ENCODE results near the gene MCTS1.

DNA sequence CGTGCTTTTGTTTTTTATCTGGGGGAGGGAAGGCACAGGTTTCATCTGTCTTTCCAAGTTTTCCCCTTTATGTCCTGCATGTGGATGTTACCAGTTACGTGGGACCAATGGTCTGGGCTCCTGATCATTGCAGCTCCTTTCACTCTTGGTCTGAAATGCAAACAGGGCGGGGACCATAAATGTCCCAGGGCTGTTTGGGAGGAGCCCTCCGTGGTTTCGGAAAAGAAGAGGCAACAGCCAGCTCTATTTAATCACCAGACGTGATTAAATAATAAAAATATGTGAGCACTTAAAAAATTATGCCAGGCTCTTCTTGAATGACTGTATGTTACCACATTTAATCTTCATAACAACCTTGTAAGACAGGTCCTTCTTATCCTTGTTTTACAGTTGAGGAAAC, 56.7 kb downstream of the MCTS1 start:
- TF ChIP-seq, protein P1, sequence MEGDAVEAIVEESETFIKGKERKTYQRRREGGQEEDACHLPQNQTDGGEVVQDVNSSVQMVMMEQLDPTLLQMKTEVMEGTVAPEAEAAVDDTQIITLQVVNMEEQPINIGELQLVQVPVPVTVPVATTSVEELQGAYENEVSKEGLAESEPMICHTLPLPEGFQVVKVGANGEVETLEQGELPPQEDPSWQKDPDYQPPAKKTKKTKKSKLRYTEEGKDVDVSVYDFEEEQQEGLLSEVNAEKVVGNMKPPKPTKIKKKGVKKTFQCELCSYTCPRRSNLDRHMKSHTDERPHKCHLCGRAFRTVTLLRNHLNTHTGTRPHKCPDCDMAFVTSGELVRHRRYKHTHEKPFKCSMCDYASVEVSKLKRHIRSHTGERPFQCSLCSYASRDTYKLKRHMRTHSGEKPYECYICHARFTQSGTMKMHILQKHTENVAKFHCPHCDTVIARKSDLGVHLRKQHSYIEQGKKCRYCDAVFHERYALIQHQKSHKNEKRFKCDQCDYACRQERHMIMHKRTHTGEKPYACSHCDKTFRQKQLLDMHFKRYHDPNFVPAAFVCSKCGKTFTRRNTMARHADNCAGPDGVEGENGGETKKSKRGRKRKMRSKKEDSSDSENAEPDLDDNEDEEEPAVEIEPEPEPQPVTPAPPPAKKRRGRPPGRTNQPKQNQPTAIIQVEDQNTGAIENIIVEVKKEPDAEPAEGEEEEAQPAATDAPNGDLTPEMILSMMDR (IDR thresholded peaks at IDR 0.05) = no peak
- no peak for TF ChIP-seq POLR2A (IDR thresholded peaks at IDR 0.05)
